WTC11 (cell line): ENCODE data around the gene TTC33. TPM values are rescaled to one million over a fixed set of nuclear protein-coding genes. Genes with fewer than 3 reads are reported as not detected.

Experiments used
- ATAC-seq: fragments of 200-7000 bp; cut with Tn5 transposase; 2 replicates; pipeline ENCODE4 v1.10.0; 2021; ENCODE audit warnings: mild to moderate bottlenecking, moderate library complexity
- CTCF ChIA-PET: fragments of 300-600 bp; sonication (Branson Sonifier 250); formaldehyde crosslinking; loops from one replicate; lab custom pipeline; 2021; ENCODE audit warnings: antibody characterized with exemption; lab: Charles Lee
- POLR2A ChIA-PET: fragments of 350-600 bp; sonication (Branson Sonifier 250); formaldehyde crosslinking; loops from one replicate; lab custom pipeline; 2021; ENCODE audit warnings: antibody characterized with exemption; lab: Charles Lee
- DNase-seq: peaks from one replicate; pipeline ENCODE4 v3.0.0; 2021; ENCODE audit warnings: low spot score
- H3K27ac Mint-ChIP-seq: 2 replicates; pipeline ENCODE4 v1.8.0; 2021; ENCODE audit warnings: mixed read lengths
- H3K27me3 Mint-ChIP-seq: 2 replicates; pipeline ENCODE4 v1.8.0; 2021; ENCODE audit warnings: low read depth, mild to moderate bottlenecking, moderate library complexity, mixed read lengths
- H3K36me3 Mint-ChIP-seq: 2 replicates; pipeline ENCODE4 v1.8.0; 2021; ENCODE audit warnings: mixed read lengths
- H3K4me1 Mint-ChIP-seq: 2 replicates; pipeline ENCODE4 v1.8.0; 2022; ENCODE audit warnings: mixed read lengths
- H3K4me3 Mint-ChIP-seq: 2 replicates; pipeline ENCODE4 v1.8.0; 2021; ENCODE audit warnings: mild to moderate bottlenecking, moderate library complexity, mixed read lengths
- H3K9me3 Mint-ChIP-seq: 2 replicates; pipeline ENCODE4 v1.8.0; 2021; ENCODE audit warnings: mixed read lengths
- E2F4 ChIP-seq: sonication (generic); formaldehyde crosslinking; IDR thresholded peaks from 2 replicates; pipeline ENCODE4 v1.8.1; 2022; ENCODE audit warnings: low read depth, mild to moderate bottlenecking, moderate library complexity, missing genetic modification reagents, borderline replicate concordance
- ESRRA ChIP-seq: sonication (generic); formaldehyde crosslinking; IDR thresholded peaks from 2 replicates; pipeline ENCODE4 v1.8.1; 2022; ENCODE audit warnings: mild to moderate bottlenecking, missing genetic modification reagents, borderline replicate concordance
- FOXJ3 ChIP-seq: sonication (generic); formaldehyde crosslinking; IDR thresholded peaks from 2 replicates; pipeline ENCODE4 v1.9.0; 2021; ENCODE audit warnings: missing genetic modification reagents, mild to moderate bottlenecking, borderline replicate concordance
- KAT7 ChIP-seq: sonication (generic); formaldehyde crosslinking; IDR thresholded peaks from 2 replicates; pipeline ENCODE4 v1.8.1; 2023; ENCODE audit warnings: missing genetic modification reagents, mild to moderate bottlenecking, borderline replicate concordance
- NFE2L1 ChIP-seq: sonication (generic); formaldehyde crosslinking; IDR thresholded peaks from 2 replicates; pipeline ENCODE4 v1.8.1; 2023; ENCODE audit warnings: missing genetic modification reagents
- TCF7 ChIP-seq: sonication (generic); formaldehyde crosslinking; IDR thresholded peaks from 2 replicates; pipeline ENCODE4 v1.8.0; 2022; ENCODE audit warnings: mild to moderate bottlenecking, low read depth, missing genetic modification reagents, moderate library complexity
- TEAD1 ChIP-seq: sonication (generic); formaldehyde crosslinking; IDR thresholded peaks from 2 replicates; pipeline ENCODE4 v1.8.0; 2022; ENCODE audit warnings: mild to moderate bottlenecking, missing genetic modification reagents
- ZBTB21 ChIP-seq: sonication (generic); formaldehyde crosslinking; IDR thresholded peaks from 2 replicates; pipeline ENCODE4 v1.8.1; 2023; ENCODE audit warnings: mild to moderate bottlenecking, missing genetic modification reagents, borderline replicate concordance
- ZNF396 ChIP-seq: fragments of 250-450 bp; sonication (Bioruptor Pico); IDR thresholded peaks from 2 replicates; pipeline ENCODE4 v1.8.0; 2021; ENCODE audit warnings: mild to moderate bottlenecking, moderate library complexity, borderline replicate concordance
- ZNF423 ChIP-seq: fragments of 250-450 bp; sonication (Bioruptor Pico); IDR thresholded peaks from 2 replicates; pipeline ENCODE4 v2.1.2; 2022; ENCODE audit warnings: mild to moderate bottlenecking, moderate library complexity
- ZNF532 ChIP-seq: fragments of 250-450 bp; sonication (Bioruptor Pico); IDR thresholded peaks from 2 replicates; pipeline ENCODE4 v1.9.0; 2021; ENCODE audit warnings: mild to moderate bottlenecking, borderline replicate concordance
- total RNA-seq: library from RNA; stranded (reverse); gene quantifications from 3 replicates; pipeline ENCODE4 v1.2.3, GENCODE V29; 2021
- TF ChIP-seq, protein P1 (sequence below): sonication (generic); formaldehyde crosslinking; IDR thresholded peaks from 2 replicates; pipeline ENCODE4 v1.8.1; 2023; ENCODE audit warnings: mild to moderate bottlenecking, missing genetic modification reagents
- TF ChIP-seq, protein P2 (sequence below): fragments of 250-450 bp; sonication (Bioruptor Pico); IDR thresholded peaks from 2 replicates; pipeline ENCODE4 v1.9.0; 2021; ENCODE audit warnings: mild to moderate bottlenecking
- TF ChIP-seq, protein P3 (sequence below): fragments of 250-450 bp; sonication (Bioruptor Pico); IDR thresholded peaks from 2 replicates; pipeline ENCODE4 v2.1.2; 2022; ENCODE audit warnings: mild to moderate bottlenecking, moderate library complexity

Gene TTC33
- total RNA-seq, 1 experiment from 2014 or later = 9.2 TPM

- POLR2A ChIA-PET = no interaction called here
- no peaks in the 10 kb centered on the region for H3K36me3 Mint-ChIP-seq
- no peak overlapping the region for H3K27ac Mint-ChIP-seq
- H3K4me1 Mint-ChIP-seq = no peaks in the 10 kb centered on the region
- ATAC-seq (no peak), DNase-seq (no peak)
- CTCF ChIA-PET = no interaction called here
- H3K9me3 Mint-ChIP-seq = no peaks in the 10 kb centered on the region
- H3K27me3 Mint-ChIP-seq = no peaks in the 10 kb centered on the region
- TF ChIP-seq E2F4 = no peak
- TF ChIP-seq, protein P1, sequence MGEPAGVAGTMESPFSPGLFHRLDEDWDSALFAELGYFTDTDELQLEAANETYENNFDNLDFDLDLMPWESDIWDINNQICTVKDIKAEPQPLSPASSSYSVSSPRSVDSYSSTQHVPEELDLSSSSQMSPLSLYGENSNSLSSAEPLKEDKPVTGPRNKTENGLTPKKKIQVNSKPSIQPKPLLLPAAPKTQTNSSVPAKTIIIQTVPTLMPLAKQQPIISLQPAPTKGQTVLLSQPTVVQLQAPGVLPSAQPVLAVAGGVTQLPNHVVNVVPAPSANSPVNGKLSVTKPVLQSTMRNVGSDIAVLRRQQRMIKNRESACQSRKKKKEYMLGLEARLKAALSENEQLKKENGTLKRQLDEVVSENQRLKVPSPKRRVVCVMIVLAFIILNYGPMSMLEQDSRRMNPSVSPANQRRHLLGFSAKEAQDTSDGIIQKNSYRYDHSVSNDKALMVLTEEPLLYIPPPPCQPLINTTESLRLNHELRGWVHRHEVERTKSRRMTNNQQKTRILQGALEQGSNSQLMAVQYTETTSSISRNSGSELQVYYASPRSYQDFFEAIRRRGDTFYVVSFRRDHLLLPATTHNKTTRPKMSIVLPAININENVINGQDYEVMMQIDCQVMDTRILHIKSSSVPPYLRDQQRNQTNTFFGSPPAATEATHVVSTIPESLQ (CRISPR knock-in tag) = no peak
- TF ChIP-seq TCF7 (CRISPR knock-in tag) = no peak
- TF ChIP-seq NFE2L1 (CRISPR knock-in tag) = no peak
- TF ChIP-seq ZNF423 (CRISPR knock-in tag) = no peak
- TF ChIP-seq, protein P2, sequence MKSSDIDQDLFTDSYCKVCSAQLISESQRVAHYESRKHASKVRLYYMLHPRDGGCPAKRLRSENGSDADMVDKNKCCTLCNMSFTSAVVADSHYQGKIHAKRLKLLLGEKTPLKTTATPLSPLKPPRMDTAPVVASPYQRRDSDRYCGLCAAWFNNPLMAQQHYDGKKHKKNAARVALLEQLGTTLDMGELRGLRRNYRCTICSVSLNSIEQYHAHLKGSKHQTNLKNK (CRISPR knock-in tag) = no peak
- TF ChIP-seq ZNF532 = no peak
- no peak for TF ChIP-seq ZNF396 (CRISPR knock-in tag)
- TF ChIP-seq ZBTB21 = no peak
- TF ChIP-seq, all 79 proteins: peak for 0
- no peak overlapping the region for H3K4me3 Mint-ChIP-seq
Observed at GRCh38 chr5:40649463-40650030, 106.2 kb downstream of the TTC33 start.

DNA sequence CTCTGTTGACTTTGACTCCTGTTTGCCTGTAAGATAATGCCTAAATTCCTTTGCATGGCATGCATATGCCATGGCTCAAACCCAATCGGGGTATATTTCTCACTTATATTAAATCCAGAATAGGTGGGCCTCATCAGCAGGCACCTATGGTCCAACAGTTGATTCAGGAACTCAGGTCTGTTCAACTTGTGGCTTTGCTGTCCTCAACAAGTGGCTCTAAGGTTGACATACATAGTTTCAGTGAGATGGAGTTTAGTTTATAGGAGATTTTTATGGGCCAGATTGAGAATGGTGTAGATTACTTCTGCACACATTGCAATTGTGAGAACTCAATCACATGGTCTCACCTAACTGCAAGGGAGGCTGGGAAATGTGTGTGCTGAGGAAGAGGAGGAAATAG, 107.6 kb downstream of the TTC33 start:
- ChIA-PET CTCF (interaction anchor here (0.5 kb wide), 1 partner anchor 21 kb away, joined by 3 read pairs; no protein-coding TSS in a partner anchor), POLR2A (no interaction called here)
- Mint-ChIP-seq H3K36me3 (no peaks in the 10 kb centered on the region), H3K9me3 (0 out of 2 replicates have a peak, but pooled peaks cover 3% of the 10 kb centered on the region)
- no peak for DNase-seq
- TF ChIP-seq, protein P3, sequence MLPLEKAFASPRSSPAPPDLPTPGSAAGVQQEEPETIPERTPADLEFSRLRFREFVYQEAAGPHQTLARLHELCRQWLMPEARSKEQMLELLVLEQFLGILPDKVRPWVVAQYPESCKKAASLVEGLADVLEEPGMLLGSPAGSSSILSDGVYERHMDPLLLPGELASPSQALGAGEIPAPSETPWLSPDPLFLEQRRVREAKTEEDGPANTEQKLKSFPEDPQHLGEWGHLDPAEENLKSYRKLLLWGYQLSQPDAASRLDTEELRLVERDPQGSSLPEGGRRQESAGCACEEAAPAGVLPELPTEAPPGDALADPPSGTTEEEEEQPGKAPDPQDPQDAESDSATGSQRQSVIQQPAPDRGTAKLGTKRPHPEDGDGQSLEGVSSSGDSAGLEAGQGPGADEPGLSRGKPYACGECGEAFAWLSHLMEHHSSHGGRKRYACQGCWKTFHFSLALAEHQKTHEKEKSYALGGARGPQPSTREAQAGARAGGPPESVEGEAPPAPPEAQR (CRISPR knock-in tag) = no peak
- no peak for TF ChIP-seq FOXJ3 (CRISPR knock-in tag)
- no peak for TF ChIP-seq TEAD1 (CRISPR knock-in tag)
- TF ChIP-seq ESRRA (CRISPR knock-in tag) = no peak
- no peak for TF ChIP-seq KAT7 (CRISPR knock-in tag)
- TF ChIP-seq TCF7 (CRISPR knock-in tag) = no peak
- TF ChIP-seq, all 79 proteins: peak for 0
- no peaks in the 10 kb centered on the region for H3K27me3 Mint-ChIP-seq
- H3K4me1 Mint-ChIP-seq = no peaks in the 10 kb centered on the region
- no peak overlapping the region for H3K4me3 Mint-ChIP-seq
- H3K27ac Mint-ChIP-seq = no peak overlapping the region
- no peak for ATAC-seq
